OCI-LY1 (cell line): ENCODE measurements around the gene LDLRAD4.

Source experiments
- CTCF ChIP-seq: fragments of 200-600 bp; sonication (generic), shearing (Covaris generic); IDR thresholded peaks from 2 replicates; pipeline ENCODE4 v1.5.1; 2017; ENCODE audit warnings: mild to moderate bottlenecking, antibody characterized with exemption, low read length, moderate library complexity, mixed read lengths
- EZH2 ChIP-seq: fragments of 200-600 bp; sonication (generic), shearing (Covaris generic); IDR thresholded peaks from 2 replicates; pipeline ENCODE4 v1.8.0; 2017; ENCODE audit warnings: borderline replicate concordance, mixed run types, mild to moderate bottlenecking, antibody characterized with exemption, low read length, moderate library complexity, mixed read lengths

GRCh38 chr18:13379930-13380690 is 161.6 kb downstream of the LDLRAD4 start:
- TF ChIP-seq CTCF (no peak), EZH2 (no peak)
